ENCODE data around the gene CCL4. TPM values are rescaled to one million over a fixed set of nuclear protein-coding genes. Genes with fewer than 3 reads are reported as not detected.

Gene CCL4
- total RNA-seq, 1 experiment from 2014 or later, result 0.51 TPM

DNA sequence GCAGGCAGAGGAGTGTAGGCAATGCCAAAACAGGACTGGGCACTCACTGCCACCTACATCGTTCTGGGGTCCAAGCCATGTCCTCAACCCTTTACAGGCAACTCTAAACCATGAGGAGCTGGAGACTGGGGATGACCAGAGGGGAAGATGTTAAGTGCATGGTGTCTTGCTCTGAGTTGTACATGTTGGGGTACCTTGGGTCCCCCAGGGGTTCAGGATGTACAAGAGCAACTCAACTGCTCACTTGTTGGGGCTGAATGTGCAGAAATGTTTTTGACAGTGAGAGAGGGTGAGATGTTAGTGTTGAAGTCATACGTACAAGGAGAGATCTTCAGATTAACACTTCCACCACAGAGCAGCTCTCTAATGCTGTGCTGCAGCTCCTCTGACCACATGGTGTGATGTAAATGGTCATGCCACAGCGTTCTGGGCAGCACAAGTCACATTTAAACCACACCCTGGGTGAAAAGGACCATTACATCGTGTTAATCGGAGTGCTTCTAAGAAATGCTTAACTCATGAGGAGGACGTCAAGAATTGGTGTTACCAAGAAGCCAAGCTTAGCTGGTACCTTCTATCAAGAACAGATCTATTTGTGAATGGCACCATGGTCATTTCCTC is 37.2 kb upstream of the CCL4 start:
- POLR2A ChIA-PET, result no interaction called here
- CTCF ChIA-PET, result interaction anchor here (0.6 kb wide), 1 partner anchor 179 kb away, joined by 10 read pairs; no protein-coding TSS in a partner anchor
- no peaks in the 10 kb centered on the region for H3K36me3 ChIP-seq (ENCODE audit: control insufficient read depth, insufficient read depth, low read length)
- H3K27ac ChIP-seq (ENCODE audit: low read length), result no peak overlapping the region
- no peak for DNase-seq (ENCODE audit: low read depth, low spot score)
- intact Hi-C loops (cut with micrococcal nuclease; ENCODE audit: unreplicated experiment) (no loop called here), in situ Hi-C loops (cut with HindIII; ENCODE audit: low pct_unique_long_range_greater_than_20kb, low sequenced_read_pairs) (no loop called here)
- TF ChIP-seq, protein P1, sequence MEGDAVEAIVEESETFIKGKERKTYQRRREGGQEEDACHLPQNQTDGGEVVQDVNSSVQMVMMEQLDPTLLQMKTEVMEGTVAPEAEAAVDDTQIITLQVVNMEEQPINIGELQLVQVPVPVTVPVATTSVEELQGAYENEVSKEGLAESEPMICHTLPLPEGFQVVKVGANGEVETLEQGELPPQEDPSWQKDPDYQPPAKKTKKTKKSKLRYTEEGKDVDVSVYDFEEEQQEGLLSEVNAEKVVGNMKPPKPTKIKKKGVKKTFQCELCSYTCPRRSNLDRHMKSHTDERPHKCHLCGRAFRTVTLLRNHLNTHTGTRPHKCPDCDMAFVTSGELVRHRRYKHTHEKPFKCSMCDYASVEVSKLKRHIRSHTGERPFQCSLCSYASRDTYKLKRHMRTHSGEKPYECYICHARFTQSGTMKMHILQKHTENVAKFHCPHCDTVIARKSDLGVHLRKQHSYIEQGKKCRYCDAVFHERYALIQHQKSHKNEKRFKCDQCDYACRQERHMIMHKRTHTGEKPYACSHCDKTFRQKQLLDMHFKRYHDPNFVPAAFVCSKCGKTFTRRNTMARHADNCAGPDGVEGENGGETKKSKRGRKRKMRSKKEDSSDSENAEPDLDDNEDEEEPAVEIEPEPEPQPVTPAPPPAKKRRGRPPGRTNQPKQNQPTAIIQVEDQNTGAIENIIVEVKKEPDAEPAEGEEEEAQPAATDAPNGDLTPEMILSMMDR (IDR thresholded peaks at IDR 0.05), result no peak
- TF ChIP-seq, protein P2, sequence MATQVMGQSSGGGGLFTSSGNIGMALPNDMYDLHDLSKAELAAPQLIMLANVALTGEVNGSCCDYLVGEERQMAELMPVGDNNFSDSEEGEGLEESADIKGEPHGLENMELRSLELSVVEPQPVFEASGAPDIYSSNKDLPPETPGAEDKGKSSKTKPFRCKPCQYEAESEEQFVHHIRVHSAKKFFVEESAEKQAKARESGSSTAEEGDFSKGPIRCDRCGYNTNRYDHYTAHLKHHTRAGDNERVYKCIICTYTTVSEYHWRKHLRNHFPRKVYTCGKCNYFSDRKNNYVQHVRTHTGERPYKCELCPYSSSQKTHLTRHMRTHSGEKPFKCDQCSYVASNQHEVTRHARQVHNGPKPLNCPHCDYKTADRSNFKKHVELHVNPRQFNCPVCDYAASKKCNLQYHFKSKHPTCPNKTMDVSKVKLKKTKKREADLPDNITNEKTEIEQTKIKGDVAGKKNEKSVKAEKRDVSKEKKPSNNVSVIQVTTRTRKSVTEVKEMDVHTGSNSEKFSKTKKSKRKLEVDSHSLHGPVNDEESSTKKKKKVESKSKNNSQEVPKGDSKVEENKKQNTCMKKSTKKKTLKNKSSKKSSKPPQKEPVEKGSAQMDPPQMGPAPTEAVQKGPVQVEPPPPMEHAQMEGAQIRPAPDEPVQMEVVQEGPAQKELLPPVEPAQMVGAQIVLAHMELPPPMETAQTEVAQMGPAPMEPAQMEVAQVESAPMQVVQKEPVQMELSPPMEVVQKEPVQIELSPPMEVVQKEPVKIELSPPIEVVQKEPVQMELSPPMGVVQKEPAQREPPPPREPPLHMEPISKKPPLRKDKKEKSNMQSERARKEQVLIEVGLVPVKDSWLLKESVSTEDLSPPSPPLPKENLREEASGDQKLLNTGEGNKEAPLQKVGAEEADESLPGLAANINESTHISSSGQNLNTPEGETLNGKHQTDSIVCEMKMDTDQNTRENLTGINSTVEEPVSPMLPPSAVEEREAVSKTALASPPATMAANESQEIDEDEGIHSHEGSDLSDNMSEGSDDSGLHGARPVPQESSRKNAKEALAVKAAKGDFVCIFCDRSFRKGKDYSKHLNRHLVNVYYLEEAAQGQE (IDR thresholded peaks at IDR 0.05; ENCODE audit: insufficient read depth in 1 of 2, low read depth in 2 of 2, low read length in 1 of 2), result no peak
- TF ChIP-seq SIN3A (IDR thresholded peaks at IDR 0.05; ENCODE audit: borderline replicate concordance, insufficient read depth, low read depth, low read length) (no peak), TCF7L2 (IDR thresholded peaks at IDR 0.05; ENCODE audit: low read depth, low read length) (no peak), POLR2AphosphoS5 (IDR thresholded peaks at IDR 0.05; ENCODE audit: low read depth, low read length) (no peak)
- BruUV-seq (replicated peaks), result no TSS peak
- ATAC-seq, result no peak
- H3K9me3 ChIP-seq (ENCODE audit: control insufficient read depth, insufficient read depth, low read depth, low read length), result no peaks in the 10 kb centered on the region
- H3K4me1 ChIP-seq (ENCODE audit: control insufficient read depth, insufficient read depth, low read length), result no peaks in the 10 kb centered on the region
- H3K4me3 ChIP-seq (ENCODE audit: low read depth in 2 of 2, low read length in 2 of 2), result no peak overlapping the region
- H3K27me3 ChIP-seq (ENCODE audit: control insufficient read depth, insufficient read depth, low read length), result peaks cover 5% of the 10 kb centered on the region

DNA sequence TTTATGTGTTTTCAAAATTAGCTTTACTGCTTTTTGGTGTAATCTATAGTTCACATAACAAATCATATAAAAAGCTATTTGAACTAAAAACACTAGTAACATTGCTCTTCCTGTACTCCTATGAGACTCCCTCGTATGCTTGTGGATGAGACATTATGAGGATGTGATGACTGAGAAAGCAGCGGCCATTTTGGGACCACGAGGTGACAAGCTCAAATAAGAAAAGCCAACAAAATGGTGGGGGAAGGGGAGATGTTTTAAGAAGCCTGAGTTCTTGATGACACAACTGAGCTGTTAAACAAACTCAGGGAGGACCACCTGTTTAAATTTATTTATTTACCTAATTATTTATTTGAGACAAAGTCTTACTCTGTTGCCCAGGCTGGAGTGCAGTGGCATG is 35.1 kb upstream of the CCL4 start:
- no TSS peak for BruUV-seq (replicated peaks)
- TF ChIP-seq, protein P2 (IDR thresholded peaks at IDR 0.05; ENCODE audit: insufficient read depth in 1 of 2, low read depth in 2 of 2, low read length in 1 of 2), result no peak
- TF ChIP-seq TCF7L2 (IDR thresholded peaks at IDR 0.05; ENCODE audit: low read depth, low read length) (no peak), POLR2AphosphoS5 (IDR thresholded peaks at IDR 0.05; ENCODE audit: low read depth, low read length) (no peak), SIN3A (IDR thresholded peaks at IDR 0.05; ENCODE audit: borderline replicate concordance, insufficient read depth, low read depth, low read length) (no peak)
- TF ChIP-seq, protein P1 (IDR thresholded peaks at IDR 0.05), result no peak
- Histone ChIP-seq H3K4me1 (ENCODE audit: control insufficient read depth, insufficient read depth, low read length) (no peaks in the 10 kb centered on the region), H3K27ac (ENCODE audit: low read length) (no peak overlapping the region), H3K9me3 (ENCODE audit: control insufficient read depth, insufficient read depth, low read depth, low read length) (no peaks in the 10 kb centered on the region), H3K4me3 (ENCODE audit: low read depth in 2 of 2, low read length in 2 of 2) (no peak overlapping the region), H3K27me3 (ENCODE audit: control insufficient read depth, insufficient read depth, low read length) (peaks cover 7% of the 10 kb centered on the region), H3K36me3 (ENCODE audit: control insufficient read depth, insufficient read depth, low read length) (no peaks in the 10 kb centered on the region)
- ChIA-PET POLR2A (interaction anchor here (0.5 kb wide), 1 partner anchor 230 kb away, joined by 11 read pairs; no protein-coding TSS in a partner anchor), CTCF (no interaction called here)
- intact Hi-C loops (cut with micrococcal nuclease; ENCODE audit: unreplicated experiment), result no loop called here
- ATAC-seq (no peak), DNase-seq (ENCODE audit: low read depth, low spot score) (no peak)
- in situ Hi-C loops (cut with HindIII; ENCODE audit: low pct_unique_long_range_greater_than_20kb, low sequenced_read_pairs), result no loop called here
